CD8-positive, alpha-beta memory T cell (primary cell): ENCODE data around the gene KDM5A. TPM values are rescaled to one million over a fixed set of nuclear protein-coding genes. Genes with fewer than 3 reads are reported as not detected.
"Not testable (repeated sequence)": the region's sequence is repeated elsewhere in the genome, so short reads cannot be mapped to it uniquely, and the experiment has no call there.

ENCODE experiments used
- CTCF ChIA-PET: fragments of 350-600 bp; sonication (Branson Sonifier 250); formaldehyde crosslinking; loops from one replicate; lab custom pipeline; 2021; ENCODE audit warnings: antibody characterized with exemption; lab: Charles Lee
- POLR2A ChIA-PET: fragments of 350-600 bp; sonication (Branson Sonifier 250); formaldehyde crosslinking; loops from one replicate; lab custom pipeline; 2021; ENCODE audit warnings: antibody characterized with exemption; lab: Charles Lee
- DNase-seq, 5 donors: peaks; one replicate each; pipeline versions ENCODE4 v3.0.0 to v3.0.0-alpha.2; 2020 to 2022; ENCODE audit warnings: mixed read lengths in 1 of 5
- H3K27ac ChIP-seq: one replicate; pipeline ENCODE4 v1.7.0; 2013; ENCODE audit warnings: low read depth, mild to moderate bottlenecking, low read length, moderate library complexity
- H3K27me3 ChIP-seq: 2 replicates; pipeline ENCODE4 v1.7.0; 2013; ENCODE audit warnings: low read length, mild to moderate bottlenecking; ENCODE audit not compliant: insufficient read depth, poor library complexity, severe bottlenecking
- H3K36me3 ChIP-seq: 2 replicates; pipeline ENCODE4 v1.7.0; 2013; ENCODE audit warnings: mild to moderate bottlenecking, low read length, moderate library complexity; ENCODE audit not compliant: insufficient read depth
- H3K4me1 ChIP-seq: 2 replicates; pipeline ENCODE4 v1.7.0; 2013; ENCODE audit warnings: mild to moderate bottlenecking, low read length, moderate library complexity; ENCODE audit not compliant: insufficient read depth
- H3K4me3 ChIP-seq: 2 replicates; pipeline ENCODE4 v1.7.0; 2013; ENCODE audit warnings: mild to moderate bottlenecking, low read length
- H3K9me3 ChIP-seq: 2 replicates; pipeline ENCODE4 v1.7.0; 2013; ENCODE audit warnings: mild to moderate bottlenecking, low read length
- H3K27ac Mint-ChIP-seq, 8 donors: one replicate each; pipeline ENCODE4 v1.8.0; 2020 to 2021; ENCODE audit warnings: mixed read lengths in 8 of 8, mild to moderate bottlenecking in 6 of 8, inconsistent platforms in 3 of 8, moderate library complexity in 3 of 8
- H3K27me3 Mint-ChIP-seq, 2 donors: one replicate each; pipeline ENCODE4 v1.8.0; 2020 to 2021; ENCODE audit warnings: mixed read lengths in 2 of 2, mild to moderate bottlenecking in 1 of 2, moderate library complexity in 1 of 2
- H3K36me3 Mint-ChIP-seq, 3 donors: one replicate each; pipeline ENCODE4 v1.8.0; 2020 to 2021; ENCODE audit warnings: mixed read lengths in 3 of 3, inconsistent platforms in 1 of 3, mild to moderate bottlenecking in 1 of 3
- H3K4me1 Mint-ChIP-seq, 3 donors: one replicate each; pipeline ENCODE4 v1.8.0; 2020 to 2021; ENCODE audit warnings: mixed read lengths in 3 of 3, inconsistent platforms in 1 of 3, mild to moderate bottlenecking in 1 of 3
- H3K4me3 Mint-ChIP-seq, 7 donors: one replicate each; pipeline ENCODE4 v1.8.0; 2020 to 2021; ENCODE audit warnings: mixed read lengths in 7 of 7, mild to moderate bottlenecking in 6 of 7, moderate library complexity in 4 of 7, inconsistent platforms in 2 of 7
- H3K9me3 Mint-ChIP-seq, 5 donors: one replicate each; pipeline ENCODE4 v1.8.0; 2020 to 2022; ENCODE audit warnings: mixed read lengths in 5 of 5, mild to moderate bottlenecking in 3 of 5, moderate library complexity in 2 of 5, inconsistent platforms in 1 of 5
- polyA plus RNA-seq: library from polyadenylated mRNA; unstranded; fragments of 300-500 nt; fragmentation: Illumina TruSeq; gene quantifications from one replicate; pipeline ENCODE4 v1.2.3, GENCODE V29; 2021
- total RNA-seq, 2 experiments: library from RNA; stranded (reverse); gene quantifications; one replicate each; pipeline ENCODE4 v1.2.3, GENCODE V29; 2021

KDM5A gene
- total and polyA plus RNA-seq, 3 experiments from 2014 or later = 71.8 to 76.6 (median 75.6) TPM

DNA sequence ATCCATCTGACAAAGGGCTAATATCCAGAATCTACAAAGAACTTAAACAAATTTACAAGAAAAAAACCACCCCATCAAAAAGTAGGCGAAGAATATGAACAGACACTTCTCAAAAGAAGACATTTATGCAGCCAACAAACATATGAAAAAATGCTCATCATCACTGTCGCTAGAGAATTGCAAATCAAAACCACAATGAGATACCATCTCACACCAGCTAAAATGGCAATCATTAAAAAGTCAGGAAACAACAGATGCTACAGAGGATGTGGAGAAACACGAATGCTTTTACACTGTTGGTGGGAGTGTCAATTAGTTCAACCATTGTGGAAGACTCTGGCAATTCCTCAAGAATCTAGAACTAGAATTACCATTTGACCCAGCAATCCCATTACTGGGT is 86.4 kb downstream of the KDM5A start:
- H3K27ac ChIP-seq, H3K9me3 ChIP-seq, CTCF ChIA-PET, H3K27me3 ChIP-seq, H3K4me3 ChIP-seq, H3K27me3 Mint-ChIP-seq, H3K9me3 Mint-ChIP-seq, POLR2A ChIA-PET: not testable (repeated sequence)
- peaks cover 19% of the 10 kb centered on the region for H3K36me3 ChIP-seq
- H3K36me3 Mint-ChIP-seq = peaks cover 46 to 95% (median 55%) of the 10 kb centered on the region in 3 donors
- peaks cover 11% of the 10 kb centered on the region for H3K4me1 ChIP-seq
- DNase-seq = peak in 1 of 5 donors; percentile 5
- H3K4me3 Mint-ChIP-seq = peak overlapping the region in 6 of 7 donors; percentile 1 to 63 (median 38)
- peaks cover 69 to 77% (median 70%) of the 10 kb centered on the region in 3 donors for H3K4me1 Mint-ChIP-seq
- peak overlapping the region in 7 of 8 donors; percentile 52 to 73 (median 61) for H3K27ac Mint-ChIP-seq

- Histone ChIP-seq H3K36me3 (peaks cover 16% of the 10 kb centered on the region), H3K4me1 (peaks cover 11% of the 10 kb centered on the region)
- H3K9me3 ChIP-seq, H3K27ac ChIP-seq, H3K27me3 ChIP-seq, H3K4me3 ChIP-seq, CTCF ChIA-PET, DNase-seq, H3K9me3 Mint-ChIP-seq, H3K27me3 Mint-ChIP-seq, POLR2A ChIA-PET: not testable (repeated sequence)
- peaks cover 65 to 72% (median 72%) of the 10 kb centered on the region in 3 donors for H3K4me1 Mint-ChIP-seq
- peaks cover 41 to 98% (median 45%) of the 10 kb centered on the region in 3 donors for H3K36me3 Mint-ChIP-seq
- peak overlapping the region in 3 of 7 donors; percentile 22 to 35 (median 26) for H3K4me3 Mint-ChIP-seq
- peak overlapping the region in 6 of 8 donors; percentile 2 to 82 (median 54) for H3K27ac Mint-ChIP-seq
Observed at GRCh38 chr12:300166-300565, 89.0 kb downstream of the KDM5A start.

- peaks cover 66 to 73% (median 73%) of the 10 kb centered on the region in 3 donors for H3K4me1 Mint-ChIP-seq
- Histone ChIP-seq H3K36me3 (peaks cover 22% of the 10 kb centered on the region), H3K4me1 (peaks cover 11% of the 10 kb centered on the region)
- H3K4me3 ChIP-seq, H3K9me3 ChIP-seq, CTCF ChIA-PET, H3K27ac ChIP-seq, H3K27me3 ChIP-seq, H3K9me3 Mint-ChIP-seq, H3K27me3 Mint-ChIP-seq, DNase-seq, POLR2A ChIA-PET, H3K4me3 Mint-ChIP-seq: not testable (repeated sequence)
- H3K36me3 Mint-ChIP-seq = peaks cover 46 to 99% (median 47%) of the 10 kb centered on the region in 3 donors
- H3K27ac Mint-ChIP-seq = peak overlapping the region in 3 of 8 donors; percentile 18 to 80 (median 64)
Observed at GRCh38 chr12:299511-299910, 89.6 kb downstream of the KDM5A start.

DNA sequence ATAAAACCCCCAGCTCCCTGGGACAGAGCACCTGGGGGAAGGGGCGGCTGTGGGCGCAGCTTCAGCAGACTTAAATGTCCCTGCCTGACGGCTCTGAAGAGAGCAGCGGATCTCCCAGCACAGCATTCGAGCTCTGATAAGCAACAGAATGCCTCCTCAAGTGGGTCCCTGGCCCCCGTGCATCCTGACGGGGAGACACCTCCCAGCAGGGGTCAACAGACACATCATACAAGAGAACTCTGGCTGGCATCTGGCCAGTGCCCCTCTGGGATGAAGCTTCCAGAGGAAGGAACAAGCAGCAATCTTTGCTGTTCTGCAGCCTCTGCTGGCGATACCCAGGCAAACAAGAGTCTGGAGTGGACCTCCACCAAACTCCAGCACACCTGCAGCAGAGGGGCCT is 91.1 kb downstream of the KDM5A start:
- DNase-seq, H3K27me3 Mint-ChIP-seq, H3K4me1 ChIP-seq, H3K9me3 Mint-ChIP-seq, CTCF ChIA-PET, H3K27ac ChIP-seq, H3K27ac Mint-ChIP-seq, H3K9me3 ChIP-seq, H3K4me3 ChIP-seq, H3K27me3 ChIP-seq, H3K4me3 Mint-ChIP-seq, POLR2A ChIA-PET: not testable (repeated sequence)
- H3K36me3 Mint-ChIP-seq = peaks cover 49 to 99% (median 49%) of the 10 kb centered on the region in 3 donors
- peaks cover 57 to 61% (median 61%) of the 10 kb centered on the region in 3 donors for H3K4me1 Mint-ChIP-seq
- peaks cover 30% of the 10 kb centered on the region for H3K36me3 ChIP-seq

DNA sequence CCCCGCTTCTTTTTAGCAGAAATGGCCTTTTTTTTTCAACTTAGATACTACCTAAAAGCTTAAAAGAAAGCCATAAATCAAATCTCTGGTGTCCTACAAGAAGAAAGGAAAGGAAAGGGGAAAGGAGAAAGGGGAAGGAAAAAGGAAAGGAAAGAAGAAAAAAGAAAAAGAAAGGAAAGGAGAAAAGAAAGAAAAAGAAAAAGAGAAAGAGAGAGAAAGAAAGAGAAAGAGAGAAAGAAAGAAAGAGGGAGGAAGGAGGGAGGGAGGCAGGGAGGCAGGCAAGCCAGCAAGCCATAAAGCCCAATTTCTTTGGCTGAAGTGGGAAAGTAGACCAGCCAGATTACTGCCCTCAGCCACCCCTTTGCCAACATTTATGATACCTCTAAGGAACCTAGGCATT is 94.0 kb downstream of the KDM5A start:
- peaks cover 0 to 4% (median 0%) of the 10 kb centered on the region in 5 donors for H3K9me3 Mint-ChIP-seq
- H3K27ac Mint-ChIP-seq = peak overlapping the region in 1 of 8 donors; percentile 21
- Histone ChIP-seq H3K4me3 (no peak overlapping the region), H3K9me3 (no peaks in the 10 kb centered on the region), H3K27ac (no peak overlapping the region), H3K4me1 (no peaks in the 10 kb centered on the region), H3K27me3 (no peaks in the 10 kb centered on the region), H3K36me3 (peaks cover 43% of the 10 kb centered on the region)
- no peak for DNase-seq
- CTCF ChIA-PET = no interaction called here
- POLR2A ChIA-PET = no interaction called here
- H3K4me3 Mint-ChIP-seq = no peak overlapping the region
- peaks cover 39 to 96% (median 43%) of the 10 kb centered on the region in 3 donors for H3K36me3 Mint-ChIP-seq
- peaks cover 44 to 53% (median 51%) of the 10 kb centered on the region in 3 donors for H3K4me1 Mint-ChIP-seq
- H3K27me3 Mint-ChIP-seq = no peaks in the 10 kb centered on the region

- POLR2A ChIA-PET = no interaction called here
- Histone ChIP-seq H3K4me1 (no peaks in the 10 kb centered on the region), H3K27ac (no peak overlapping the region), H3K9me3 (no peaks in the 10 kb centered on the region), H3K4me3 (no peak overlapping the region), H3K36me3 (peaks cover 43% of the 10 kb centered on the region), H3K27me3 (no peaks in the 10 kb centered on the region)
- H3K4me1 Mint-ChIP-seq = peaks cover 36 to 46% (median 45%) of the 10 kb centered on the region in 3 donors
- H3K9me3 Mint-ChIP-seq = no peaks in the 10 kb centered on the region
- CTCF ChIA-PET = no interaction called here
- no peak overlapping the region for H3K4me3 Mint-ChIP-seq
- no peak for DNase-seq
- H3K27me3 Mint-ChIP-seq = no peaks in the 10 kb centered on the region
- H3K36me3 Mint-ChIP-seq = peaks cover 20 to 89% (median 29%) of the 10 kb centered on the region in 3 donors
- H3K27ac Mint-ChIP-seq = peak overlapping the region in 1 of 8 donors; percentile 29
Observed at GRCh38 chr12:293199-293598, 95.9 kb downstream of the KDM5A start.

GRCh38 chr12:292186-292585 is 96.9 kb downstream of the KDM5A start:
- Mint-ChIP-seq H3K9me3 (no peaks in the 10 kb centered on the region), H3K27me3 (no peaks in the 10 kb centered on the region), H3K27ac (peak overlapping the region in 1 of 8 donors; percentile 11), H3K4me3 (no peak overlapping the region), H3K36me3 (peaks cover 19 to 88% (median 32%) of the 10 kb centered on the region in 3 donors), H3K4me1 (peaks cover 39 to 54% (median 50%) of the 10 kb centered on the region in 3 donors)
- Histone ChIP-seq H3K4me1 (no peaks in the 10 kb centered on the region), H3K36me3 (peaks cover 43% of the 10 kb centered on the region), H3K27ac (no peak overlapping the region), H3K9me3 (no peaks in the 10 kb centered on the region), H3K4me3 (no peak overlapping the region), H3K27me3 (no peaks in the 10 kb centered on the region)
- POLR2A ChIA-PET = no interaction called here
- no peak for DNase-seq
- CTCF ChIA-PET = no interaction called here

GRCh38 chr12:291153-291723 is 97.9 kb downstream of the KDM5A start:
- no peak overlapping the region for H3K27ac ChIP-seq
- Mint-ChIP-seq H3K27ac (no peak overlapping the region), H3K4me1 (peaks cover 49 to 64% (median 59%) of the 10 kb centered on the region in 3 donors), H3K36me3 (peaks cover 19 to 88% (median 33%) of the 10 kb centered on the region in 3 donors), H3K27me3 (no peaks in the 10 kb centered on the region), H3K4me3 (no peak overlapping the region), H3K9me3 (no peaks in the 10 kb centered on the region)
- DNase-seq = no peak
- POLR2A ChIA-PET = no interaction called here
- no peak overlapping the region for H3K4me3 ChIP-seq
- no peaks in the 10 kb centered on the region for H3K9me3 ChIP-seq
- CTCF ChIA-PET = no interaction called here
- H3K36me3 ChIP-seq = peaks cover 36% of the 10 kb centered on the region
- no peaks in the 10 kb centered on the region for H3K4me1 ChIP-seq
- no peaks in the 10 kb centered on the region for H3K27me3 ChIP-seq
